ENCODE data around the gene KCNJ9. TPM values are rescaled to one million over a fixed set of nuclear protein-coding genes. Genes with fewer than 3 reads are reported as not detected.

The KCNJ9 gene
- total and polyA plus RNA-seq, 2 donors (not counting 3 experiments of a cell fraction or from before 2014, with no cell fraction given), result not detected

- no peak for FAIRE-seq
Measured at GRCh38 chr1:160113407-160113806, 32.1 kb downstream of the KCNJ9 start.

GRCh38 chr1:160114085-160114484 is 32.7 kb downstream of the KCNJ9 start:
- no peak for TF ChIP-seq MAX (IDR thresholded peaks at IDR 0.05; ENCODE audit: insufficient read depth, insufficient read length)
- no peak for TF ChIP-seq MYC (IDR thresholded peaks at IDR 0.05; ENCODE audit: low read depth, low read length)
- TF ChIP-seq POLR2AphosphoS5 (IDR thresholded peaks at IDR 0.05; ENCODE audit: insufficient read depth, low read depth, low read length), result no peak
- TF ChIP-seq FOS (IDR thresholded peaks at IDR 0.05; ENCODE audit: borderline replicate concordance, insufficient read depth, low read length), result no peak
- no peak for TF ChIP-seq JUN (IDR thresholded peaks at IDR 0.05; ENCODE audit: borderline replicate concordance, insufficient read depth, insufficient read length, low read depth)
- no peak for TF ChIP-seq CTCF (IDR thresholded peaks at IDR 0.05; ENCODE audit: extremely low read depth in 1 of 2, insufficient read depth in 1 of 2, low read depth in 1 of 2, low read length in 2 of 2)
- no peak for TF ChIP-seq EZH2 (IDR thresholded peaks at IDR 0.05; ENCODE audit: borderline replicate concordance, low read depth, low read length, severe bottlenecking)
- TF ChIP-seq GATA2 (IDR thresholded peaks at IDR 0.05; ENCODE audit: insufficient read depth, insufficient read length, low read depth, low read length), result no peak
- no peak for TF ChIP-seq POLR2A (IDR thresholded peaks at IDR 0.05; ENCODE audit: low read depth, low read length)
- CTCF ChIA-PET, result interaction anchor here (0.9 kb wide), 1 partner anchor 79 kb away, joined by 3 read pairs; no protein-coding TSS in a partner anchor
- no peak overlapping the region for H3K4me3 ChIP-seq (replicated peaks in 1 of 3; ENCODE audit: insufficient read depth in 1 of 3, low read depth in 1 of 3, low read length in 3 of 3)
- no peak overlapping the region for H3K4me2 ChIP-seq (ENCODE audit: insufficient read depth, low read length)
- H3K9me1 ChIP-seq (replicated peaks; ENCODE audit: control insufficient read depth, extremely low read depth, insufficient read depth, low read length), result no peaks in the 10 kb centered on the region
- no peaks in the 10 kb centered on the region for H3K9me3 ChIP-seq (replicated peaks; ENCODE audit: control insufficient read depth, insufficient read depth, low read length)
- no peaks in the 10 kb centered on the region for H4K20me1 ChIP-seq (replicated peaks; ENCODE audit: control insufficient read depth, extremely low read depth, insufficient read depth, low read length)
- no peaks in the 10 kb centered on the region for H3K79me2 ChIP-seq (ENCODE audit: control insufficient read depth, insufficient read depth, low read length)
- intact Hi-C loops (cut with micrococcal nuclease) (no loop called here), dilution Hi-C loops (cut with MboI; ENCODE audit: extremely low pct_ligation_motif_present, low sequenced_read_pairs) (no loop called here)
- H3K27ac ChIP-seq (ENCODE audit: insufficient read depth, low read depth, low read length), result no peak overlapping the region
- H3K4me1 ChIP-seq (ENCODE audit: control insufficient read depth, extremely low read depth, insufficient read depth, low read length), result no peaks in the 10 kb centered on the region
- POLR2A ChIA-PET, result no interaction called here
- no TSS peak for BruUV-seq (replicated peaks)
- peaks cover 18 to 24% of the 10 kb centered on the region in 2 experiments for H3K27me3 ChIP-seq (ENCODE audit: control insufficient read depth in 2 of 2, insufficient read depth in 2 of 2, low read length in 2 of 2)
- no peak overlapping the region for H3K9ac ChIP-seq (replicated peaks; ENCODE audit: extremely low read depth, insufficient read depth, low read length)
- H2AFZ ChIP-seq (ENCODE audit: low read depth, low read length), result no peak overlapping the region
- DNase-seq (ENCODE audit: low read depth, low spot score), result no peak
- FAIRE-seq, result no peak
- no peaks in the 10 kb centered on the region for H3K36me3 ChIP-seq (ENCODE audit: control insufficient read depth in 2 of 2, extremely low read depth in 1 of 2, insufficient read depth in 2 of 2, low read length in 2 of 2)

More at GRCh38 chr1:160113407-160113806, 32.1 kb downstream of the KCNJ9 start:
- no peaks in the 10 kb centered on the region for H3K36me3 ChIP-seq (ENCODE audit: control insufficient read depth in 2 of 2, extremely low read depth in 1 of 2, insufficient read depth in 2 of 2, low read length in 2 of 2)
- ChIA-PET POLR2A (no interaction called here), CTCF (no interaction called here)
- no peaks in the 10 kb centered on the region for H3K4me1 ChIP-seq (ENCODE audit: control insufficient read depth, extremely low read depth, insufficient read depth, low read length)
- H3K4me3 ChIP-seq (replicated peaks in 1 of 3; ENCODE audit: insufficient read depth in 1 of 3, low read depth in 1 of 3, low read length in 3 of 3), result no peak overlapping the region
- no peaks in the 10 kb centered on the region for H3K9me1 ChIP-seq (replicated peaks; ENCODE audit: control insufficient read depth, extremely low read depth, insufficient read depth, low read length)
- H3K9me3 ChIP-seq (replicated peaks; ENCODE audit: control insufficient read depth, insufficient read depth, low read length), result no peaks in the 10 kb centered on the region
- no peak overlapping the region for H3K9ac ChIP-seq (replicated peaks; ENCODE audit: extremely low read depth, insufficient read depth, low read length)
- no peak overlapping the region for H3K27ac ChIP-seq (ENCODE audit: insufficient read depth, low read depth, low read length)
- H3K79me2 ChIP-seq (ENCODE audit: control insufficient read depth, insufficient read depth, low read length), result no peaks in the 10 kb centered on the region
- intact Hi-C loops (cut with micrococcal nuclease) (no loop called here), dilution Hi-C loops (cut with MboI; ENCODE audit: extremely low pct_ligation_motif_present, low sequenced_read_pairs) (no loop called here)
- H4K20me1 ChIP-seq (replicated peaks; ENCODE audit: control insufficient read depth, extremely low read depth, insufficient read depth, low read length), result no peaks in the 10 kb centered on the region
- BruUV-seq (replicated peaks), result no TSS peak
- H2AFZ ChIP-seq (ENCODE audit: low read depth, low read length), result no peak overlapping the region
- peaks cover 18 to 24% of the 10 kb centered on the region in 2 experiments for H3K27me3 ChIP-seq (ENCODE audit: control insufficient read depth in 2 of 2, insufficient read depth in 2 of 2, low read length in 2 of 2)
- no peak overlapping the region for H3K4me2 ChIP-seq (ENCODE audit: insufficient read depth, low read length)
- no peak for DNase-seq (ENCODE audit: low read depth, low spot score)
- TF ChIP-seq FOS (IDR thresholded peaks at IDR 0.05; ENCODE audit: borderline replicate concordance, insufficient read depth, low read length) (no peak), MAX (IDR thresholded peaks at IDR 0.05; ENCODE audit: insufficient read depth, insufficient read length) (no peak)
